ENCODE data around the gene ARHGEF11.

Gene ARHGEF11

GRCh38 chr1:156912861-156913808 is 132.4 kb downstream of the ARHGEF11 start:
- no peak for TF ChIP-seq CTBP1 (IDR thresholded peaks at IDR 0.05; ENCODE audit: borderline replicate concordance)
- no peak for TF ChIP-seq BHLHE40 (IDR thresholded peaks at IDR 0.05; ENCODE audit: borderline replicate concordance)
- no peak for TF ChIP-seq SP1 (IDR thresholded peaks at IDR 0.05)
- no peak for TF ChIP-seq LEF1 (IDR thresholded peaks at IDR 0.05; ENCODE audit: borderline replicate concordance)
- TF ChIP-seq ELF4 (IDR thresholded peaks at IDR 0.05): no peak
- no peak for TF ChIP-seq L3MBTL2 (conservative IDR thresholded peaks at IDR 0.05)
- TF ChIP-seq PKNOX1 (IDR thresholded peaks at IDR 0.05): no peak
- TF ChIP-seq FOXM1 (IDR thresholded peaks at IDR 0.05; ENCODE audit: borderline replicate concordance): no peak
- no peak for TF ChIP-seq TARDBP (IDR thresholded peaks at IDR 0.05)
- no peak for TF ChIP-seq HDGF (IDR thresholded peaks at IDR 0.05; ENCODE audit: borderline replicate concordance)
- TF ChIP-seq SUZ12 (IDR thresholded peaks at IDR 0.05): no peak
- no peak for TF ChIP-seq NFRKB (IDR thresholded peaks at IDR 0.05)
- TF ChIP-seq FOXK2 (IDR thresholded peaks at IDR 0.05): no peak
- TF ChIP-seq ZNF384 (IDR thresholded peaks at IDR 0.05): no peak
- TF ChIP-seq ARNT (IDR thresholded peaks at IDR 0.05): no peak
- no peak for TF ChIP-seq FOXA1 (IDR thresholded peaks at IDR 0.05)
- CTCF ChIA-PET: interaction anchor here (0.6 to 1.7 kb wide), 4 partner anchors 15 to 224 kb away, joined by 3 to 7 read pairs (median 4); no protein-coding TSS in a partner anchor
- no peak for DNase-seq (ENCODE audit: extremely low spot score)
- POLR2A ChIA-PET: no interaction called here

- POLR2A ChIA-PET: no interaction called here
- CTCF ChIA-PET: interaction anchor here (1.0 to 1.7 kb wide), 3 partner anchors 14 to 223 kb away, joined by 3 to 5 read pairs (median 5); no protein-coding TSS in a partner anchor
- TF ChIP-seq TARDBP (IDR thresholded peaks at IDR 0.05) (no peak), LEF1 (IDR thresholded peaks at IDR 0.05; ENCODE audit: borderline replicate concordance) (no peak), SUZ12 (IDR thresholded peaks at IDR 0.05) (no peak), FOXM1 (IDR thresholded peaks at IDR 0.05; ENCODE audit: borderline replicate concordance) (no peak), BHLHE40 (IDR thresholded peaks at IDR 0.05; ENCODE audit: borderline replicate concordance) (no peak), FOXA1 (IDR thresholded peaks at IDR 0.05) (no peak), ELF4 (IDR thresholded peaks at IDR 0.05) (no peak), CTBP1 (IDR thresholded peaks at IDR 0.05; ENCODE audit: borderline replicate concordance) (no peak), PKNOX1 (IDR thresholded peaks at IDR 0.05) (no peak), L3MBTL2 (conservative IDR thresholded peaks at IDR 0.05) (no peak), SP1 (IDR thresholded peaks at IDR 0.05) (no peak), ZNF384 (IDR thresholded peaks at IDR 0.05) (no peak), FOXK2 (IDR thresholded peaks at IDR 0.05) (no peak), NFRKB (IDR thresholded peaks at IDR 0.05) (no peak), HDGF (IDR thresholded peaks at IDR 0.05; ENCODE audit: borderline replicate concordance) (no peak), ARNT (IDR thresholded peaks at IDR 0.05) (no peak)
- no peak for DNase-seq (ENCODE audit: extremely low spot score)
Measured at GRCh38 chr1:156912310-156912709, 133.2 kb downstream of the ARHGEF11 start.

- DNase-seq (ENCODE audit: extremely low spot score): no peak
- ChIA-PET CTCF (interaction anchor here (0.5 to 2.2 kb wide), 8 partner anchors 8 to 222 kb away, joined by 3 to 8 read pairs (median 5); partner anchors contain the start of gene LRRC71), POLR2A (no interaction called here)
- TF ChIP-seq HDGF (IDR thresholded peaks at IDR 0.05; ENCODE audit: borderline replicate concordance): no peak
- no peak for TF ChIP-seq SP1 (IDR thresholded peaks at IDR 0.05)
- TF ChIP-seq FOXM1 (IDR thresholded peaks at IDR 0.05; ENCODE audit: borderline replicate concordance): no peak
- no peak for TF ChIP-seq TARDBP (IDR thresholded peaks at IDR 0.05)
- TF ChIP-seq PKNOX1 (IDR thresholded peaks at IDR 0.05): no peak
- no peak for TF ChIP-seq SUZ12 (IDR thresholded peaks at IDR 0.05)
- no peak for TF ChIP-seq CTBP1 (IDR thresholded peaks at IDR 0.05; ENCODE audit: borderline replicate concordance)
- TF ChIP-seq FOXK2 (IDR thresholded peaks at IDR 0.05): no peak
- TF ChIP-seq L3MBTL2 (conservative IDR thresholded peaks at IDR 0.05): no peak
Measured at GRCh38 chr1:156911577-156912298, 133.8 kb downstream of the ARHGEF11 start.

- TF ChIP-seq FOXA1 (IDR thresholded peaks at IDR 0.05) (no peak), ARNT (IDR thresholded peaks at IDR 0.05) (no peak), L3MBTL2 (conservative IDR thresholded peaks at IDR 0.05) (no peak), ZNF384 (IDR thresholded peaks at IDR 0.05) (no peak), HDGF (IDR thresholded peaks at IDR 0.05; ENCODE audit: borderline replicate concordance) (no peak)
- CTCF ChIA-PET: interaction anchor here (0.7 to 2.2 kb wide), 13 partner anchors 9 to 225 kb away, joined by 3 to 8 read pairs (median 4); partner anchors contain the start of gene LRRC71
- POLR2A ChIA-PET: interaction anchor here (1.5 kb wide), 1 partner anchor 16 kb away, joined by 4 read pairs; no protein-coding TSS in a partner anchor
- DNase-seq (ENCODE audit: extremely low spot score): peak; percentile 90
Measured at GRCh38 chr1:156910309-156910782, 135.2 kb downstream of the ARHGEF11 start.

GRCh38 chr1:156909671-156910070 is 135.9 kb downstream of the ARHGEF11 start:
- no peak for DNase-seq (ENCODE audit: extremely low spot score)
- TF ChIP-seq ARNT (IDR thresholded peaks at IDR 0.05) (no peak), PKNOX1 (IDR thresholded peaks at IDR 0.05) (no peak), HDGF (IDR thresholded peaks at IDR 0.05; ENCODE audit: borderline replicate concordance) (no peak), BHLHE40 (IDR thresholded peaks at IDR 0.05; ENCODE audit: borderline replicate concordance) (no peak), LEF1 (IDR thresholded peaks at IDR 0.05; ENCODE audit: borderline replicate concordance) (no peak), FOXK2 (IDR thresholded peaks at IDR 0.05) (no peak), CTBP1 (IDR thresholded peaks at IDR 0.05; ENCODE audit: borderline replicate concordance) (no peak), TARDBP (IDR thresholded peaks at IDR 0.05) (no peak), L3MBTL2 (conservative IDR thresholded peaks at IDR 0.05) (no peak), ELF4 (IDR thresholded peaks at IDR 0.05) (no peak), SUZ12 (IDR thresholded peaks at IDR 0.05) (no peak), NFRKB (IDR thresholded peaks at IDR 0.05) (no peak), FOXA1 (IDR thresholded peaks at IDR 0.05) (no peak), ZNF384 (IDR thresholded peaks at IDR 0.05) (no peak), FOXM1 (IDR thresholded peaks at IDR 0.05; ENCODE audit: borderline replicate concordance) (no peak), SP1 (IDR thresholded peaks at IDR 0.05) (no peak)
- ChIA-PET POLR2A (interaction anchor here (1.5 kb wide), 1 partner anchor 17 kb away, joined by 4 read pairs; no protein-coding TSS in a partner anchor), CTCF (interaction anchor here (1.0 to 1.4 kb wide), 2 partner anchors 10 to 15 kb away, joined by 3 to 7 read pairs; no protein-coding TSS in a partner anchor)
